ENCODE results near the gene SCO2.

DNA sequence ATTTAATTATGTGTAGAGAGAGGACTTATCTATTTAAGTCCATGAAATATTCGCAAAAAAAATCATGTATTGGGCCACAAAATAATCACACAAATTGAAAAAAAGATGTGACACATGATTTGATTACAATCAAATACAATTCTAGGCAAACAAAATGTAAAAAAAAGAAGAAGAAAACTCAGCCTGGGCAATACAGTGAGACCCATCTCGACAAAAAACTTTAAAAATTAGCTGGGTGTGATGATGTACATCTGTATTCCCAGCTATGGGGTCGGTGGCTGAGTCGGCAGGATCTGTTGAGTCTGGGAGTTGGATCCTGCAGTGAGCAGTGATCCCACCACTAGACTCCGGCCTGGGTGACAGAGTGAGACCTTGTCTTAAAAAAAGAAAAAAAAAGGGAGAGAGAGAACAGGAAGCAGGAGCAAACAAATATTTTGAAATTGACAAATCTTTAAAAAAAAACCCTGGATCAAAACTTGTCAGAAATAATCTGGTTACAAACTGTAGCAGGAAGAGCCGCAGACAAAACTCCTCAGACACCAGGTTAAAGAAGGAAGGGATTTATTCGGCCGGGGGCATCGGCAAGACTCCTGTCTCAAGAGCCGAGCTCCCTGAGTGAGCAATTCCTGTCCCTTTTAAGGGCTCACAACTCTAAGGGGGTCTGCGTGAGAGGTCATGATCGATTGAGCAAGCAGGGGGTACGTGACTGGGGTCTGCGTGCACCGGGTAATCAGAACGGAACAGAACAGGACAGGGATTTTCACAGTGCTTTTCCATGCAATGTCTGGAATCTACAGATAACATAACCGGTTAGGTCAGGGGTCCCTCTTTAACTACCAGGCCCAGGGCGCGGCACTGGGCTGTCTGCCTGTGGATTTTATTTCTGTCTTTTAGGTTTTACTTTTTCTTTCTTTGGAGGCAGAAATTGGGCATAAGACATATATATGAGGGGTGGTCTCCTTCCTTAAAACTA, 7.7 kb upstream of the SCO2 start:
- TF ChIP-seq, protein P1, sequence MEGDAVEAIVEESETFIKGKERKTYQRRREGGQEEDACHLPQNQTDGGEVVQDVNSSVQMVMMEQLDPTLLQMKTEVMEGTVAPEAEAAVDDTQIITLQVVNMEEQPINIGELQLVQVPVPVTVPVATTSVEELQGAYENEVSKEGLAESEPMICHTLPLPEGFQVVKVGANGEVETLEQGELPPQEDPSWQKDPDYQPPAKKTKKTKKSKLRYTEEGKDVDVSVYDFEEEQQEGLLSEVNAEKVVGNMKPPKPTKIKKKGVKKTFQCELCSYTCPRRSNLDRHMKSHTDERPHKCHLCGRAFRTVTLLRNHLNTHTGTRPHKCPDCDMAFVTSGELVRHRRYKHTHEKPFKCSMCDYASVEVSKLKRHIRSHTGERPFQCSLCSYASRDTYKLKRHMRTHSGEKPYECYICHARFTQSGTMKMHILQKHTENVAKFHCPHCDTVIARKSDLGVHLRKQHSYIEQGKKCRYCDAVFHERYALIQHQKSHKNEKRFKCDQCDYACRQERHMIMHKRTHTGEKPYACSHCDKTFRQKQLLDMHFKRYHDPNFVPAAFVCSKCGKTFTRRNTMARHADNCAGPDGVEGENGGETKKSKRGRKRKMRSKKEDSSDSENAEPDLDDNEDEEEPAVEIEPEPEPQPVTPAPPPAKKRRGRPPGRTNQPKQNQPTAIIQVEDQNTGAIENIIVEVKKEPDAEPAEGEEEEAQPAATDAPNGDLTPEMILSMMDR (IDR thresholded peaks at IDR 0.05; ENCODE audit: poor library complexity, severe bottlenecking), result no peak
- TF ChIP-seq EZH2 (IDR thresholded peaks at IDR 0.05; ENCODE audit: borderline replicate concordance, insufficient read depth, low read length, poor library complexity, severe bottlenecking) (no peak), POLR2AphosphoS5 (IDR thresholded peaks at IDR 0.05) (no peak), RAD21 (conservative IDR thresholded peaks at IDR 0.05) (no peak), EP300 (conservative IDR thresholded peaks at IDR 0.05; ENCODE audit: poor library complexity, severe bottlenecking) (no peak), MXI1 (conservative IDR thresholded peaks at IDR 0.05; ENCODE audit: poor library complexity, severe bottlenecking) (no peak), TAF1 (IDR thresholded peaks at IDR 0.05; ENCODE audit: low read depth) (no peak)

Measured in neural cell (in vitro differentiated cells).